Measurements from ENCODE around the gene PSME3.

PSME3 gene, protein sequence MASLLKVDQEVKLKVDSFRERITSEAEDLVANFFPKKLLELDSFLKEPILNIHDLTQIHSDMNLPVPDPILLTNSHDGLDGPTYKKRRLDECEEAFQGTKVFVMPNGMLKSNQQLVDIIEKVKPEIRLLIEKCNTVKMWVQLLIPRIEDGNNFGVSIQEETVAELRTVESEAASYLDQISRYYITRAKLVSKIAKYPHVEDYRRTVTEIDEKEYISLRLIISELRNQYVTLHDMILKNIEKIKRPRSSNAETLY

GRCh38 chr17:42832934-42833766 is at the start of gene PSME3:
TSS of gene PSME3 (plus strand) at chr17:42833397. CDS start at chr17:42833632, 235 bp downstream.
- peak; percentile 86 for DNase-seq

- no peak for DNase-seq
Measured at GRCh38 chr17:42783791-42784138, 49.4 kb upstream of the PSME3 start.

DNA sequence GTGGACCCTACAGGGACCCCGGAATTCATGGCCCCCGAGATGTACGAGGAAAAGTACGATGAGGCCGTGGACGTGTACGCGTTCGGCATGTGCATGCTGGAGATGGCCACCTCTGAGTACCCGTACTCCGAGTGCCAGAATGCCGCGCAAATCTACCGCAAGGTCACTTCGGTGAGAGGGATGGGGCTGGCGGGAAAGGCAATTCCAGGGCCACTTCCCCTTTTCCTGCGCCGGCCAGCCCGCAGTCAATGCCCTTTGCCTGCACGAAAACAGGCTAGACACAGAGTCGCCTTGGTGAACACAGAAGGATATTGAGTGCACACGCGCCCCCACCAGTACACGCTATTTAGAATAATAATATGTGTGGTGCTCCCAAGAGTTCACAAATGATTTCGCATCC is 48.8 kb upstream of the PSME3 start:
- DNase-seq: peak; percentile 25

GRCh38 chr17:42784811-42785592 is 48.2 kb upstream of the PSME3 start:
- peak; percentile 25 for DNase-seq

- DNase-seq: no peak
Measured at GRCh38 chr17:42787266-42787665, 45.9 kb upstream of the PSME3 start.

DNA sequence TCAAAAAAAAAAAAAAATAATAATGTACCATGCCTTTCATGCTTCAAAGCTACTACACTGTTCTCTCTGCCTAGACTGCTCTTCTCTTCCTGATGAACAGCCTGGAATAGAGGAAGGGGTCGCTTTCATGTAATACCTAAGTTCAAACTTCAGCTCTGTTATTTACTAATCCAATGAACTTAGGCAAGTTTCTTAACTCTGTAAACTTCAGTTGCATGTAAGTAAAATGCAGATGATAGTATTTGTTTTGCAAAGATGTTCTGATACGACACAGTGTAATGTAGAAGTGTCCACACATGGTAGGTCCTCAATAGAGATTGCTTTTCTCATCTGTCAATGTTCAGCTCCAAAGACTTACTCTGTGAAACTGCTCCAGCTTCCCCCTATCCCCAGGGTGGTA is 41.2 kb upstream of the PSME3 start:
- no peak for DNase-seq

GRCh38 chr17:42792545-42792944 is 40.7 kb upstream of the PSME3 start:
- no peak for DNase-seq

DNA sequence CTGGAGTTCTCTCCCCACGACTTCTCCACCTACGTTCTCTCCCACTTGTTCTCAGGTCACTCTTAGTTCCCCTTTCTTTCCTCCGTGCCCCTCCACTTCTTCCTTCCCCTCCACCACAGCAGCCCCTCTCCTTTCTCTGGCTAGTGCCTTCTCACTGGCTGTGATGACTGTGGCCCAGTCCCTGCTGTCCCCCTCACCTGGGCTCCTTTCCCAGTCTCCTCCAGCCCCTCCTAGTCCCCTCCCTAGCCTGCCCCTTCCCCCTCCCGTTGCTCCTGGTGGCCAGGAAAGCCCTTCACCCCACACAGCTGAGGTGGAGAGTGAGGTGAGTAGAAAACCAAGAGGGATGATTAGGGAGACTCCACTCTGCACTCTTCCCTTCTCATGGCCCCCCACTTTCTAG is 38.1 kb upstream of the PSME3 start:
- no peak for DNase-seq

DNA sequence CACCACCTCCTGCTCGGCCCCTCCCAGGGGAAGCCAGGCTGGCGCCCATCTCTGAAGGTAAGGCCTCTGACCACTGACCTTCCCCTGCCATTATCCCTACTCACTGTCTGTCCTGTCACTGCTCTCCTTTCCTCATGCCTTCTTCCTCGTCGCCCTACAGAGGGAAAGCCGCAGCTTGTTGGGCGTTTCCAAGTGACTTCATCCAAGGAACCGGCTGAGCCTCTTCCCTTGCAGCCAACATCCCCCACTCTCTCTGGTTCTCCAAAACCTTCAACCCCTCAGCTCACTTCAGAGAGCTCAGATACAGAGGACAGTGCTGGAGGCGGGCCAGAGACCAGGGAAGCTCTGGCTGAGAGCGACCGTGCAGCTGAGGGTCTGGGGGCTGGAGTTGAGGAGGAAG is 37.7 kb upstream of the PSME3 start:
- DNase-seq: no peak

GRCh38 chr17:42796066-42796758 is 37.0 kb upstream of the PSME3 start:
- DNase-seq: no peak

DNA sequence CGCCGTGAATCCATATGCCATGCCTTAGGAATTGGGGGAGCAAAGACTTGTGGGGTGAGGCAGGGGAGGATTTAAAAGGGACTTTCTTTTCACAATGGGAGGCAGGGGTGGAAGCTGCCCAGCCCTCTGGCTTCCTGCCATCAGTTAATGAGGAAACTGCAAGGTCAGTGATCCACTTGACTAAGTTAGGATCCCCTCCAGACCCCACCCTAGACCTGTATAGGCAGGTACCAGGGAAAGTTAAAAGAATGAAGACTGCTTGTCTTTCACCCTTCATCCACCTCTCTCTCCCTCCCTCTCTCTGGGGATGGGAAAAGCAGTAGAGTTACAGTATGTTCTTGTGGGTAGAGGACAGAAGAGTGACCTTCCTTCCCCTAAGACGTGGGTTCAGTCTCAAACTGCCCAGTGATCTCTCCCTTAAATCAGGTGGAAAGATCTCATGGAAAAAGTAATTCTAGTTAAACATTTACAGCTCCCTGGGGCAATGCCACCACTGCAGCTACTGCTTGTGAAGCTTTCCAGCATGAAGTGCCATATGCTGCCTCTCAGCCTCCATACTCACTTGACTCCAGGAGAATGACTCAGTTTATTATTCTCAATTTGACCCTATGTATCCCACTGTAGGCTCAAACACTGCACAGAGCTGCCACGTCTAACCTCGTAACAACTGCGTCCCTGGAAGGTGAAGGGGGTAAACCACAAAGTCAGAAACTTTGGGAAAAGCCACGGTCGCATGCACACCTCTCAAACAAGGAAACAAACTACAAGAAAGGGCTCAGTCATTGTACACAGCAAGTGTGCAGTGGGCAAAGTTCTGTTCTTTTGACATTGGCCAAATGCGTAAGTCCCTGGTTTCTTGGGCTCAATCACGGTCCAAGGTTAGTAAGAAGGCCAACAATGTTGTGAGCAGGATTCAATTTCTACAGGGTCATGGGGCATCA is 35.9 kb upstream of the PSME3 start:
- no peak for DNase-seq

GRCh38 chr17:42798011-42798382 is 35.2 kb upstream of the PSME3 start:
- DNase-seq: no peak

GRCh38 chr17:42798383-42799380 is 34.5 kb upstream of the PSME3 start, which contains the start of the genes CNTD1 and COA3:
TSS of gene CNTD1 (plus strand) at chr17:42798861. CDS start at chr17:42799068, 207 bp downstream.
TSS of gene COA3 (minus strand) at chr17:42798704. CDS start at chr17:42798681, 23 bp downstream.
- DNase-seq: peak; percentile 84

- no peak for DNase-seq
Measured at GRCh38 chr17:42803074-42803883, 29.9 kb upstream of the PSME3 start.

DNA sequence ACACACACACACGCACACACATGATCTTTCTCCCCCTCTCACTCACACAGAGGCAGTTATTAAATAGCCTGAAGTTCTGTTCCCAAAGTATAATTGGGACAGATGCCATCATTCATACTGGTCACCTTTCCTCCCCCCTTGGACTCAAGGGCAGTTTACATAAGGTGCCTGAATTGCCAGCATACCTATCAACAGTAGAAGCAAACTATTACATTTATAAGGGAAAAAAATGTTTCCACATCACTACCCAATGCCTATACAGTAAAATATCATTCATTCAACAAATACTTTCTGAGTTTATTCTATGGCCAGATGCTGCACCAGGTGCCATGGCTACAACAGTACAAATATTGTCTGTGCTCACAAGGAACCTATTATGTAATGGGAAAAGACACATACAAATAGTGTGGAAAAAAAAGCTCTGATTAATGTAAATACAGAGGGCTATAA is 28.3 kb upstream of the PSME3 start:
- no peak for DNase-seq

GRCh38 chr17:42806249-42806648 is 26.9 kb upstream of the PSME3 start:
- DNase-seq: no peak

DNA sequence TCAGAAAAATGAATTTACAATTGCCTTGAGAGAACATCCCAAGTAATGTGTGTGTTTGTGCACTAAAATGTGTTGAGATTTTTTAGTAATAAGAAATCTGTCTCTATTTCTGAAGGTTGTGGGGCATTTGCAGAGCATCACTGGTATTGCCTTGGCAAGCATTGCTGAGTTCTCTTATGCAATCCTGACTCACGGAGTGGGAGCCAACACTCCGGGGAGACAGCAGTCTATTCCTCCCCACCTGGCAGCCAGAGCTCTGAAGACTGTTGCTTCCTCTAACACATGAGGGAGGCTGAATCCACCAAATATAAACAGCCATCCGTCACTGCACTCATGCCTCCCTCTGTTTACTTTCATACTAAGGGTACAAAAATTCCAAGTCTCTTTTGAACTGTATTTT is 23.9 kb upstream of the PSME3 start:
- DNase-seq: peak; percentile 64

DNA sequence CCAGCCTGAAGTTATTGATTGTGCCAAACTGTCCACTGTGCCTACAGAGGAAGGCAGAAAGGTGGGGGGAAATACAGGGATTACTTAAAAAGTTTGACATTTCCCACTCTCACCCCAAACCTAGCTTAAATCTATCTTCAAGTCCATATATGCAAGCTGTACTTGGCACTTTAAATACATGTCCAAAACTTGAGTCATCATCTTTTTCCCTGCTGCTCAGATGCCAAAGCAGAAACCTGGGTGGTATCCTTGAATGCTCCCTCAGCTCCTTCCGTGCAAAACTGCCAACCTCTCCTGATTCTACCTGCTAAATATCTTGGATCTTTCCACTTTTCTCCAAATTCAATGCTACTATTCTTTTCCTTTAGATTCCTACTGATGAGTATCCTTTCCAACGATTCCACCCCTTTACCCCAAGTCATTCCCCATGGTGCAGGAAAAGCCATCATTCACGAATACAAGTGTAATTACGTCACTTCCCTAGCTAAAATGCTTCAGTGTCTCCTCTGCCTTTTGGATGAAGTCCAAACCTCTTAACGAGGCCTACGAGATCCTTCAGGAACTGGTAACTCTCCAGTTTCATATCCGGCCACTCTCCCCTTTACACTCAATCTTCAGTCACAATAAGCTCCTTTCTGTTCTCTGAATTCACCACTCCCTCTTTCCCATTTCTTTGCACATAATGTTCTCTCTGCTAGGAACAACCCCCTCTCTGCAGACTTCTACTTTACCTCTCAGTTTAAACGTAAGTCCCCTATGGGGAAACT is 18.4 kb upstream of the PSME3 start:
- peak; percentile 88 for DNase-seq

GRCh38 chr17:42817866-42818265 is 15.3 kb upstream of the PSME3 start:
- peak; percentile 52 for DNase-seq

Data from fibroblast of skin of right quadriceps (primary cell).